Spleen (tissue), 7 donors: ENCODE data around the gene ZNF585A.

Experiments used
- POLR2A ChIP-seq, 3 donors: fragments of 450-650 bp; IDR thresholded peaks; one replicate each; pipeline ENCODE4 v1.5.1; 2017; ENCODE audit warnings: antibody characterized with exemption in 3 of 3, mild to moderate bottlenecking in 1 of 3
- POLR2AphosphoS5 ChIP-seq, 3 donors: sonication (generic); formaldehyde crosslinking; IDR thresholded peaks; one replicate each; pipeline ENCODE4 v1.5.1; 2017; ENCODE audit warnings: antibody characterized with exemption in 3 of 3
- TF ChIP-seq, protein P1 (sequence below), 11 experiments: fragments of 200-600 bp in 7 of 11; fragments of 450-650 bp in 4 of 11; sonication (generic) in 4 of 11; IDR thresholded peaks in 8 of 11; conservative IDR thresholded peaks in 3 of 11; 1 replicate in 7 of 11; 2 replicates in 4 of 11; pipeline versions ENCODE4 v1.4.0 to v1.8.0; 2016 to 2021; ENCODE audit warnings: antibody characterized with exemption in 11 of 11, inconsistent platforms in 4 of 11, mild to moderate bottlenecking in 1 of 11
- donor health status: DM: no; HTN: no; CAD: no; lungs with moderate emphysema.
- donor health status: DM: no; HTN: no; CAD: no.
- donor health status: DM: no; HTN: no; CAD: no.

DNA sequence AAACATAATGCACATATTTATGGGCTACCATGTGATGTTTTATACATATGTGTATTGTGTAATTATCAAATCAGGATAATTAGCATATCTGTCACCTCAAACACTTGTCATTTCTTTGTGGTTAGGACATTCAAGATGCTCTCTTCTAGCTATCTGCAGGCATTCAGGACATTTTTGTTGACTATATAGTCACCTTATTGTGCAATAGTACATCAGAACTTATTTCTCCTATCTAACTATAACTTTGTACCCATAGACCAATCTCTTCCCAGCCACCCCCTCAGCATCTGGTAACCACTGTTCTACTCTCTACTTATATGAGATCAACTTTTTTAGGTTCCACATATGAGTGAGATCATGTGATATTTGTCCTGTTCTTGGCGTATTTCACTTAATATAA lies 73.9 kb downstream of the ZNF585A start:
- TF ChIP-seq, protein P1, sequence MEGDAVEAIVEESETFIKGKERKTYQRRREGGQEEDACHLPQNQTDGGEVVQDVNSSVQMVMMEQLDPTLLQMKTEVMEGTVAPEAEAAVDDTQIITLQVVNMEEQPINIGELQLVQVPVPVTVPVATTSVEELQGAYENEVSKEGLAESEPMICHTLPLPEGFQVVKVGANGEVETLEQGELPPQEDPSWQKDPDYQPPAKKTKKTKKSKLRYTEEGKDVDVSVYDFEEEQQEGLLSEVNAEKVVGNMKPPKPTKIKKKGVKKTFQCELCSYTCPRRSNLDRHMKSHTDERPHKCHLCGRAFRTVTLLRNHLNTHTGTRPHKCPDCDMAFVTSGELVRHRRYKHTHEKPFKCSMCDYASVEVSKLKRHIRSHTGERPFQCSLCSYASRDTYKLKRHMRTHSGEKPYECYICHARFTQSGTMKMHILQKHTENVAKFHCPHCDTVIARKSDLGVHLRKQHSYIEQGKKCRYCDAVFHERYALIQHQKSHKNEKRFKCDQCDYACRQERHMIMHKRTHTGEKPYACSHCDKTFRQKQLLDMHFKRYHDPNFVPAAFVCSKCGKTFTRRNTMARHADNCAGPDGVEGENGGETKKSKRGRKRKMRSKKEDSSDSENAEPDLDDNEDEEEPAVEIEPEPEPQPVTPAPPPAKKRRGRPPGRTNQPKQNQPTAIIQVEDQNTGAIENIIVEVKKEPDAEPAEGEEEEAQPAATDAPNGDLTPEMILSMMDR (IDR thresholded peaks at IDR 0.05 in 8 of 11, conservative IDR thresholded peaks at IDR 0.05 in 3 of 11), result no peak
- TF ChIP-seq POLR2AphosphoS5 (IDR thresholded peaks at IDR 0.05), result no peak
- TF ChIP-seq POLR2A (IDR thresholded peaks at IDR 0.05), result no peak
